ENCODE data around the gene VSTM4.

- no peak for TF ChIP-seq RELA (CRISPR knock-in tag; IDR thresholded peaks at IDR 0.05; ENCODE audit: borderline replicate concordance)
- TF ChIP-seq ESRRA (CRISPR knock-in tag; IDR thresholded peaks at IDR 0.05; ENCODE audit: borderline replicate concordance): no peak
- TF ChIP-seq, protein P1, sequence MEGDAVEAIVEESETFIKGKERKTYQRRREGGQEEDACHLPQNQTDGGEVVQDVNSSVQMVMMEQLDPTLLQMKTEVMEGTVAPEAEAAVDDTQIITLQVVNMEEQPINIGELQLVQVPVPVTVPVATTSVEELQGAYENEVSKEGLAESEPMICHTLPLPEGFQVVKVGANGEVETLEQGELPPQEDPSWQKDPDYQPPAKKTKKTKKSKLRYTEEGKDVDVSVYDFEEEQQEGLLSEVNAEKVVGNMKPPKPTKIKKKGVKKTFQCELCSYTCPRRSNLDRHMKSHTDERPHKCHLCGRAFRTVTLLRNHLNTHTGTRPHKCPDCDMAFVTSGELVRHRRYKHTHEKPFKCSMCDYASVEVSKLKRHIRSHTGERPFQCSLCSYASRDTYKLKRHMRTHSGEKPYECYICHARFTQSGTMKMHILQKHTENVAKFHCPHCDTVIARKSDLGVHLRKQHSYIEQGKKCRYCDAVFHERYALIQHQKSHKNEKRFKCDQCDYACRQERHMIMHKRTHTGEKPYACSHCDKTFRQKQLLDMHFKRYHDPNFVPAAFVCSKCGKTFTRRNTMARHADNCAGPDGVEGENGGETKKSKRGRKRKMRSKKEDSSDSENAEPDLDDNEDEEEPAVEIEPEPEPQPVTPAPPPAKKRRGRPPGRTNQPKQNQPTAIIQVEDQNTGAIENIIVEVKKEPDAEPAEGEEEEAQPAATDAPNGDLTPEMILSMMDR (IDR thresholded peaks at IDR 0.05): no peak
- TF ChIP-seq MAX (CRISPR knock-in tag; IDR thresholded peaks at IDR 0.05): no peak
- TF ChIP-seq, protein P2, sequence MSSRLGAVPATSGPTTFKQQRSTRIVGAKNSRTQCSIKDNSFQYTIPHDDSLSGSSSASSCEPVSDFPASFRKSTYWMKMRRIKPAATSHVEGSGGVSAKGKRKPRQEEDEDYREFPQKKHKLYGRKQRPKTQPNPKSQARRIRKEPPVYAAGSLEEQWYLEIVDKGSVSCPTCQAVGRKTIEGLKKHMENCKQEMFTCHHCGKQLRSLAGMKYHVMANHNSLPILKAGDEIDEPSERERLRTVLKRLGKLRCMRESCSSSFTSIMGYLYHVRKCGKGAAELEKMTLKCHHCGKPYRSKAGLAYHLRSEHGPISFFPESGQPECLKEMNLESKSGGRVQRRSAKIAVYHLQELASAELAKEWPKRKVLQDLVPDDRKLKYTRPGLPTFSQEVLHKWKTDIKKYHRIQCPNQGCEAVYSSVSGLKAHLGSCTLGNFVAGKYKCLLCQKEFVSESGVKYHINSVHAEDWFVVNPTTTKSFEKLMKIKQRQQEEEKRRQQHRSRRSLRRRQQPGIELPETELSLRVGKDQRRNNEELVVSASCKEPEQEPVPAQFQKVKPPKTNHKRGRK (CRISPR knock-in tag; IDR thresholded peaks at IDR 0.05; ENCODE audit: borderline replicate concordance): no peak
Observed at GRCh38 chr10:49090696-49091380, 24.5 kb downstream of the VSTM4 start.

Data from WTC11 (cell line).